ENCODE measurements around the gene IL23R.
"Not testable (repeated sequence)": the region's sequence is repeated elsewhere in the genome, so short reads cannot be mapped to it uniquely, and the experiment has no call there.

The IL23R gene

DNA sequence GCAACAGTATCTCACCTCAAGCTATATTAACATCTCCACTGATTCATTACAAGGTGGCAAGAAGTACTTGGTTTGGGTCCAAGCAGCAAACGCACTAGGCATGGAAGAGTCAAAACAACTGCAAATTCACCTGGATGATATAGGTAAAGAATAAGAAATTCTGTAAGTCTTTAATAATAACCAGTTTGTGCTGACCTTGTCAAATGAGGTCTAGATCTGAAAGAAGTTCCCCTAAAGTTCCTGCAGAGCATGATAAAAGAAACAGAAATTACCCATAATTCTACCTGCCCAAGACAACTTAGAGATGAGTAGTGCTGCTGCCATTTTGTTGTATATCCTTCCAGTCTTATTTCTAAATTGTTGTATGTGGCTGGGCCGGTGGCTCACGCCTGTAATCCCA, 34.5 kb downstream of the IL23R start:
- DNase-seq: no peak

DNA sequence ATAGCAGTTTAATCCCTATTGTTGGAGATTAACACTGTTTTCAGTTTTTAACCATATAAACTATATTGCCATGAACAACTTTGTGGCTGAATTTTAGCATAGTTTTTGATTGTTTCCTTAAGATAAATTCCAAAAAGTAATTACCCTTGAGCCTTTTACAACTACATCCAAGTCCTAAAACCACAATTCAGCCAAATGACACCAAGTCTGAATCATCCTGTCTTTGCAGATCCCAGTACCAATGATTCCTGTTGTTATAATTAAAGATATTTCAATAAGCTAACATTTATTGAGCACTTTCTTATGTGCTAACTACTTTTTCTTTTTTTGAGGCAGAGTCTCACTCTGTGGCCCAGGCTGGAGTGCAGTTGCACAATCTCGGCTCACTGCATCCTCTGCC, 35.6 kb downstream of the IL23R start:
- DNase-seq: no peak

DNA sequence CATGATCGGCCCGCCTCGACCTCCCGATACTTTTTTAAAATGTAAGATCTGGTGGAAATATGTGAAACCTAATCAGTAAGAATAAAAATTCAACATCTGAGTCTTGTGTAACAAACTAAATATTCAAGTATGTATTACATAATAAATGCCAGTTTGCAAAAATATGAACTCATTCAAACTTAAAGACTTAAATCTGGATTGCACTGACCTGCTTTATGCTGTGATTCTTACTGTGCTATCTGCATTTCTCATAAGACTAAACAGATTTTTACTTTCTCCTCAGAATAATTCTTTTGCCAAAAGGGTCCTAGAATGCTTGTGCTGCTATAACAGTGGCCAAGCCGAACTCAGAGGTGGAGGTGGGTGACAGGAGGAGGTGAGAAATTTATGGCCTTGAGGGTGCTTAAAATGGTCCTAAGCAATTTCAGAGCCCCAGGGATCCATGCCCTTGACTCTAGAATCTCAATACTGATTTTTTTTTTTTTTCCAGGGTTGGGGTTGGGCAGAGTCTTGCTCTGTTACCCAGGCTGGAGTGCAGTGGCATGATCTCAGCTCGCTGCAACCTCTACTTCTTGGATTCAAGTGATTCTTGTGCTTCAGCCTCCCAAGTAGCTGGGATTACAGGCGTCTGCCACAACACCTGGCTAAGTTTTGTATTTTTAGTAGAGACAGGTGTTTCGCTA, 38.2 kb downstream of the IL23R start:
- no peak for DNase-seq

DNA sequence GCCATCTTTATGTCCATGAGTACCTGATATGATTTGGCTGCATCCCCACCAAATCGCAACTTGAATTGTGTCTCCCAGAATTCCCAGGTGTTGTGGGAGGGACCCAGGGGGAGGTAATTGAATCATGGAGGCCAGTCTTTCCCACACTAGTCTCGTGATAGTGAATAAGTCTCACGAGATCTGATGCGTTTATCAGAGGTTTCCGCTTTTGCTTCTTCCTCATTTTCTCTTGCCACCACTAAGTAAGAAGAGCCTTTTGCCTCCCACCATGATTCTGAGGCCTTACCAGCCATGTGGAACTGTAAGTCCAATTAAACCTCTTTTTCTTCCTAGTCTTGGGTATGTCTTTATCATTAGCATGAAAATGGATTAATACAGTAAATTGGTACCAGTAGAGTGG, 41.1 kb downstream of the IL23R start:
- not testable (repeated sequence) for DNase-seq

DNA sequence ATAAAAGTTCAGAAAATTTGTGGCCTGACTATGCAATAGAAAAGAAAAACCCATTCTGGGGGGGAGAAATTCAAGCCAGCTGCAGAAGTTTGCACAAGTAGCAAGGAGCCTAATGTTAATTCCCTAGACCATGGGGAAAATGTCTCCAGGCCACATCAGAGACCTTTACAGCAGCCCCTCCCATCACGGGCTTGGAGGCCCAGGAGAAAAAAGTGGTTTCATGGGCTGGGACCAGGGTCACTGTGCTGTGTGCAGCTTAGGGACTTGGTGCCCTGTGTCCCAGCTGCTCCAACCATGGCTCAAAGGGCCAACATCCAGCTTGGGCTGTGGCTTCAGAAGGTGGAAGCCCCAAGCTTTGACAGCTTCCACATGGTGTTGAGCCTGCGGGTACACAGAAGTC, 42.0 kb downstream of the IL23R start:
- no peak for DNase-seq

DNA sequence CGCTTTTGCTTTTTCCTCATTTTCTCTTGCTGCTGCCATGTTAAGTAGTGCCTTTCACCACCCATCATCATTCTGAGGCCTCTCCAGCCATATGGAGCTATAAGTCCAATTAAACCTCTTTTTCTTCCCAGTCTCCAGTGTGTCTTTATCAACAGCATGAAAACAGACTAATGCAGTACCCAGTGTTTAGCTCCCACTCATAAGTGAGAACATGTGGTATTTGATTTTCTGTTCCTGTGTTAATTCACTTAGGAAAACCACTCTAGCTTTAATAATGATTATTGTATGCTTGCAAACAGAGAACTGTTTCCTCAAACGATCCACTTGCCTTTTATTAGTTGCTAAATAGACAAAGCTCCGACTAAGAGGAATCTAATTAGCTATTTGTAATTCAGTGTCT, 43.3 kb downstream of the IL23R start:
- no peak for DNase-seq

DNA sequence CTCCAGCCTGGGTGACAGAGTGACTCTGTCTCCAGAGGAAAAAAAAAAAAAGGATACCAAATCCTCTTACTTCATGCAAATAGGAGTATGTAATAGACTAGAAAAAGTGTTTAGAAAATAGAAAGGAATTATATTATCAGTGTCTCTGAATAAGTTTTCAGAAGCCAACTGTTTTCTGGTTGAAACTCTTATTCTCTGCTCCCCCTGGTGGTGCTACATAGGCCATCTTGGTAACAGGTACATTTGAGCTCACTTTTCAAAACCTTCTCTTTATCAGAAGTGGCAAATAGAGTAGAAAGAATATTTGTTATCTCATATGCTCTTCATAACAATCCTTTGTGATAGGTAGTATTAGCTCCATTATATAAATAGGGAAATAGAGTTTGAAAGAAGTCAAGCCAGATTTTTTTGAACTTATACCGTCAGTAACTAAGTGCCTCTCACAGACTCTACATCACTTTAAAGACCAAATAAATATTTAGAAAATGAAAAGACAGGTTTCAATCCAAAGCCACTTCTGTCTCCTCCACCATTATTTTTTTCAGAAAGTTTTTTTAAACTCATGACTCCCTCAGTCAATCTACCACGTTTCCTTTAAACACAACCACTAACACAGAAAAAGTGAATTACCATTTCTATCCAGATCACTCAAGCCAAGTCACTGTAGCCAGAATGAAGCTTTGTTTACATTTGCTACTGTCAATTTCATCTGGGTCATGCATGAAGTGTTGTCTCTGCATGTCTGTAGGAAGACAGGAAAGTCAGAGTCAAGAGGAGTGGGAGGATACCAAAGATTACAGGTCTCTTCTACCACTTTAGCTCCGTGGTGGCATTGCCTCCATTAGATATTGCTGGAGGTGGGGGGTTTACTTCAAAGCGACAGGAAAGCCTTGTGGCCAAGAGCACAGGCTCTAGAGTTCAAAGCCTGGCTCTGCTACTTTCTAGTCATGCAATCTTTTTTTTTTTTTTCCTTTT, 45.6 kb downstream of the IL23R start:
- DNase-seq: peak; percentile 27

DNA sequence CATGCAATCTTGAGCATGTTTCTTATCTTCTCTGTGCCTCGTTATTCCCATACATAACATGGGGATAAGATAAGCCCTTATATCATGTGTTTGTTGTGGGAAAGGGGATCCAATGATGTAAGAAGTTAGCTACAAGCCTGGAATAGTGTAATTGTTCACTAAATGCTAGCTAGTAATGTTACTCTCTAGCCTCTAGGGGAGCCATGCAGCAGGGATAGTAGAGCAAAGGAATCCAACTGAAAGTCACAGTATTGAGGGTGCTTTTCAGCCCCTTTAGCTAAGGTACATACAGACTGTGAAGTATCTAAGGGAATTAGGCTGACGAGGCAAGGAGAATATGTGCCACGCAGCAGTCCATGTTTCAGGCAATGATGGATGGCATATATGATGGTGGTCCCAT, 46.9 kb downstream of the IL23R start:
- DNase-seq: peak; percentile 3

DNA sequence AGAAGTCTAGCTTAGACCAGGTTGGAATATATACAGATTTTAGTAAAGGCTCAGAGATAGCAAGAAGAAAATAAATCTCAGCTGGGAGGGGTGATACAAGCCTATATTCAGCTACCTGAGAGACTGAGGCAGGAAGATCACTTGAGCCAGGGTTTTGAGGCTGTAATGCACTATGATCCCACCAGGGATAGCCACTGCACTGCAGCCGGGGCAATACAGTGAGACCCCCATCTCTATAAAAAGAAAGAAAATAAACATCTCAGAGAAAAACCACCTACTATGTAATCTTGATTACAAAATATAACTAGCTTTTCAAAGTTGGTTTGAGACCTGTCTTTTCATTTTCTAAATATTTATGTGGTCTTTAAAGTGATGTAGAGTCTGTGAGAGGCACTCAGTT, 47.7 kb downstream of the IL23R start:
- DNase-seq: no peak

DNA sequence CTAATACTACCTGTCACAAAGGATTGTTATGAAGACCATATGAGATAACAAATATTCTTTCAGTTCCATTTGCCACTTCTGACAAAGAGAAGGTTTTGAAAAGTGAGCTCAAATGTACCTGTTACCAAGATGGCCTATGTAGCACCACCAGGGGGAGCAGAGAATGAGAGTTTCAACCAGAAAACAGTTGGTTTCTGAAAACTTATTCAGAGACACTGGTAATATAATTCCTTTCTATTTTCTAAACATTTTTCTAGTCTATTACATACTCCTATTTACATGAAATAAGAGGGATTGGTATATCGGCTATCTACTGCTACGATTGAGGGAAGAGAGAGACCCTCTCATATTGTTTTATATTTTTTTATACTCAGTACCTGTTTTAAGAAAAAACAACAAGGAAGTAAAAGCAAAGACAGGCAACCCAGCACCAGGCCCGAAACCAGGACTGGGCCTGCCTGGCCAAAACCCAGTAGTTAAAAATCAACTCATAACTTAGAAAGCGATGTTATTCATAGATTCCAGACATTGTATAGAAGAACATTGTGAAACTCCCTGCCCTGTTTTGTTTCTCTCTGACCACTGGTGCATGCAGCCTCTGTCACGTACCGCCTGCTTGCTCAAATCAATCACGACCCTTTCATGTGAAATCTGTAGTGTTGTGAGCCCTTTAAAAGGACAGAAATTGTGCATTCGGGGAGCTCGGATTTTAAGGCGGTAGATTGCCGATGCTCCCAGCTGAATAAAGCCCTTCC, 48.3 kb downstream of the IL23R start:
- DNase-seq: peak; percentile 26

DNA sequence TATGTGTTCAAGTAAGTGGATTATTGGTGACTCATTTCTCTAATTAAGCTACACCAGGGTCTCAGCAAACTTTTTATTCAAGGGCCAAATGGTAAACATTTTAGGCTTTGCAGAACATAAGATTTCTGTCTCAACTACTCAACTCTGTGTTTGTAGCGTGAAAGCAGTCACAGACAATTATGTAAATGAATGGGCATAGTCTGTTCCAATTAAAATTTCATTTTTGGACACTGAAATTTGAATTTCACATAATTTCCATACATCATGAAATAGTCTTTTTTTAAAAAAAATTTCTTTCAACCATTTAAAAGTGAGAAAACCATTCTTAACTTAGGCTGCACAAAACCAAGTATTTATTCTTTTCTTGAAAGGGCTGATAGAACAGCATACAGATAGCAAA, 50.1 kb downstream of the IL23R start:
- DNase-seq: no peak

DNA sequence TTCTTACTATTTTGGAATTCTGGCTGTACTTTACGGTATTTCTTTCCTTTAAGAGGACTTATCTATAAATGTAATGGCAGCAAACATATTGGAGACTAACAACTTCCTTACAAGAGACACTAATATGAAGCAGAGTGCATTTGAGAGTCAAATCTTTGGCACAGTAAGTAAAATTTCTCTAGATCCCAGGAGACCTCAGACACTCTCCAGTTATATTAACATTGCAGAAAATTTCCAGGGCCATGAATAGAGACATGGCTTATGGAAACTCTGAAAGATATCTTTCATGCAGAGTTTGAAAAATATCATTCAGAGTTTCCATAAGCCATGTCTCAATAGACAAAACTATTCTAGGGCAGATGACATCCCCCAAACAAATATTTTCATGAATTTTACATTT, 51.2 kb downstream of the IL23R start:
- DNase-seq: no peak

DNA sequence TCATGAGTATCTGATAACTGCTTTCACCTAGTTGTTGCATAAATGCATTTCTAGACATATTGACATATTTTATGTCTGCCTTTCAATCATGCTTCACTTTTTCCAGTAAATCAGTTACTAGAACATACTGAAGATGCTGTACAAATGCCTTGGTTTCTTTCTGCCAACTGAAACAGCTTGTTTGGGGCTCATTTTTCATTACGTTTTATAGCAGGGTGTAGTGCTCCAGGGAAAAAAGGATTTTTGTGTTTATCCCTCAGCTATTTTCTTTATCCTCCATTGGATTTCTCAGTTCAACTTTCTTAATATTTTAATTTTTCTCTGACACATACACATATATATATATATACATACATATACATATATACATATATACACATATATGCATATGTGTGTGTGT, 51.7 kb downstream of the IL23R start:
- DNase-seq: no peak

DNA sequence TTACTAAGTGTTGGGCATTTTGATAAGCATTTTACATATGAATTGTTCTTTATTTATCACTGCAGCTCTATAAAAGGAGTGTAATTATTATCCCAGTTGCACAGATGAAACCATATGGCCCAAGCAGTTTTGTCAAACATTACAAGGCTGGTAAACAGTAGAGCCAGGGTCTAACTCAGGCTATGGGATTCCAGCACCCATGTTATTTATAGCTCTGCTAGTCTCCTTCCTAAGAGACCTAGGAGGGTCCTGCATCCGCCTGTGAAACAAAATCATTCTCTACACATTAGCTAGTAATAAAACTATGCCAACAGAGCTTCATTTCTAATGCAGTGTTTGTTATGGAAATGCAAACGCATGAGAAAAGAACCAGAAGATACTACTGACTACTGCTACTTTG, 58.6 kb downstream of the IL23R start:
- no peak for DNase-seq

DNA sequence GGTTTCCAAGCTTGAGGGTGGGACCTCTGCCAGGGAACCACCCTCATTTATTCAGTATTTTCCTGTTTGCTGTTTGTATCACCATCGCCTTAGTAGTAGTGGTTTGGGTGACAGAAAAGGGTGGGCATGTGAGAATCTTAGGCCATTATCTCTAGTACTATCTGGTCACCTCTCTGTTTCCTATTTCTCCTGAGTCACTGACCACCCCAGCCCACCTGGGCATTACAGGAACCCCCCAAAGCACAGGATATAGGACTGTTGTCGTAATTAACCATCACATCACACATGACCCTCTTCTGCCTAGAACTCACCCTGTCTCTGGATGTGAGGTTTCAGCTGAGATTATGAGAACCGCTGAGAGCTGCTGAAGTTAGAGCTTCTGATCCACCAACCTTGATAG, 60.4 kb downstream of the IL23R start:
- no peak for DNase-seq

DNA sequence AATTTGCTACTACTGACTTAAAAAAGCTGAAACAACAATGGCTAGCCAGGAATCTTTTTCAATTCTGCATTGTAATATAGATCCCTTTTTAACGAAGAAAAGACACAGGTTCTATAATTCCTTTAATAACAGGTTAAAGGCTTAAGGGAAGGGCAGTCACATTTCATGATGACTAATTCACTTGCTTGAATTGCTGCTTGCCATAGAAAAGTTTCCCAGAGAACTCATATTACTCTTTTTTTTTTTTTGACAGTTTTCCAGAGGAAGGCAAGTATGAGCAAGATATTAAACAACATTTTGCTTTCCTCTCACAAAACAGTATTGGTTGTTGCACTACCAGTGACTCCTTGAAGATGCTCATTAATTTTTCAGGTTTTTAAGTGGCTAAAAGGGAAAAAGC, 60.9 kb downstream of the IL23R start:
- DNase-seq: no peak

DNA sequence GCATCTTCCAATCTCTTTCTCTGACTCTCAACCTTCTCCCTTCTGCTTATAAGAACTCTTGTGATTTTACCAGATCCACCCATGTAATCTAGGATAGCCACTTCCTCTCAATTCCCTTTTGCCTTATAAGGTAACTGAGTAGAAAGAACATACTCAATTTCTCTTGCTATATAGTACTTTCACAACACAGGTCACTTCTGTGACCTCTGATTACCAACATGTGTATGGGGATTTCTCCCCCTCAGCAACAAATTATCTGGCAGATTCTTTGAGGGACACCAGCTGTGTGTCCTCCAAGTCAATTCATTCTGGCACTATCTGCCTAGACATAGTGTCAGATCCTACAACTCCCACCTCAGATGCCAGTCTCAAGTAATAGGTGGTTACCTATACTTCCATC, 62.5 kb downstream of the IL23R start:
- no peak for DNase-seq

DNA sequence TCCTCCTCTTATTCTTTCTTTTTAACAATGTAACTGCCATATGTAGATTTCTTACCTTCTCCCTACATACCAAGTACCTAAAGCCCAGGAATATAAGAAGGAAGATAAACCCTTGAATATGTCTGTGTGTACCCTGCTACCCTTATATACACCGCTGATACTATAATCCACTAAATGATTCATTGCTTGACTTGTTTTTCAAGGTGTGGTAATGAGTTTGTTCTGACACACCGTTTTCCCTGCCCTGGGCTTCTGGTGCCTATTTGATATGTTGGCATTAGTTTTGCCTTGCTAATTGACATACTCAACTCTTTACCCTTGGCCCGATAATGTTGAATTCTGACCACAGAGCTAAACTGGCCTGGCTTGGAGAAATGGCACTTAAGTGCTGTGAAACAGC, 64.3 kb downstream of the IL23R start:
- DNase-seq: no peak

DNA sequence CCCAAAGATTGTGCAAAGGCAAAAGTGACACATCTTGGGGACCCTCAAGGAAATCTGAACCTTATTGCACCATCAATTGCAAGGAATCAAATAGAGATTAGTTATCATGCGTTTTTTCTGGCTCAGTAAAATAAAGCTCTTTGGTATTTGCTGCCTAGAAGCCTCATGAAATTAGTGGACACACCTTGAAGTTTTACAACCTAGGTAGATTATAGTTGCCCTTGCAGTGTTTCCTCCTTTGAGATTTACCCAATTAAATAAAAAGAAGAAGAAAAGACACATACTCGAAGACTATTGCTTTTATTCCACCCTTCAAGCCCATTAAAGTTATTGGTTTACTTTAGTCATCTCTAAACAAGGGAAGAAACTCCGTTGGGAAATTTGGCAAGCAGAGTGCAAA, 70.0 kb downstream of the IL23R start:
- no peak for DNase-seq

DNA sequence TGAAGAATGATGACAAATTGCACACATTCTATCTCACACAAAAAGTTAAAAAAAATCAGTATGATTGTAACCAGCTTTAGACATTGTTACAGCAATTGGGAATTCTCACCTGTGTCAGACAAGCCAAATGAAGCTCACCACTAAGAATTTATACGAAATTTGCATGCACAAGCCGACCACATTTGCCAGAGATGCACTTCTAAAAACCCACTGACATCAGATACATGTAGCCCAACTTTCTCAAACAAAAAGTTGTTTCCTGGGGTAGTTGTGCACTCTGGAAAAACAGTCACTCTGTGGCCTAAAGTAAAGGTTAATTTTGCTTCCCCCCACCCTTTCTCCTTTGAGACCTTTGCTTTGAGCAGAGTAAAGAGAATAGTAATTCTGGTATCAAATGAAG, 73.5 kb downstream of the IL23R start:
- DNase-seq: no peak

DNA sequence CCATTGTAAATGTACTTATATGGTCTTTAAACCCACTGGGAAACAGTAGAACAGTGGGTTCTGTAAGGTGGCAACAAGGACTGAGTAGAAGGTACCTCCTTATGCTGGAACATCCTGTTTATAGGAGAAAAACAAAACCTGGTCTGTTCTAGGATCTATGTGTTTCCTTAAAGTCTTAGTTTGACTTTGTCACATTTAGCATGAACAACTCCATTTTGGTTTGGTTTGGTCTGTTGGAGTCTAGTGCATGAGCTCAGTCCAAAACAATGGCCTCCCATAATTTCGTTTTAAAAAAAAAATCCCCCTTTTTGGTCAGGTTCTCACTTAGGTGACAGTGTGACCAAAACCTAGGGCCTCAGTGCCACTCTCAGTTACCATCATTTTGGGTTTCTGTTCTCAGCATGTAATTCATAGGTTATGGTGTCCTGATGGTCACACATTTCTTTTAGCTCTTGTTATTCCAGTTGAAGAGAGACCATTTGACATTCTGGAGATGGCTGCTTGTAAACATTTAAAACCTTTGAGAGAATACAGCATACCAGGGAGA, 75.0 kb downstream of the IL23R start:
- no peak for DNase-seq

DNA sequence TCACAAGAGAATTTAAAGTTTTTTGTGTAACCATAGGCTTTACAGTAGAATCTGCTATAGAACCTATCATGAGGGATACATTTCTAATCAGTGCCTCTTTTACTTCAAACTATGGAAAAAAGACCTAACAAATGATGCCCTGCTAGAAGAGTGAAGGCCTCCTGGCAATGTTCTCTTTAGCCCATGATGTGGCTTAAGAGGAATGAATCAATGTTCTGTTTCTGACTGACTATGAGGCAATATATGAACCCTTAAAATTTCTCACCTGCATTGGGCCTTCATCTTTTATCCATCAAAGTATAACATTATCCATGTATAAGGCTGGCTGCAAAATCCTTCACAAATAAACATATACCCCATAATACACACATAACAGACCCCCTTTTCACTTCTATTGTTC, 75.8 kb downstream of the IL23R start:
- no peak for DNase-seq

DNA sequence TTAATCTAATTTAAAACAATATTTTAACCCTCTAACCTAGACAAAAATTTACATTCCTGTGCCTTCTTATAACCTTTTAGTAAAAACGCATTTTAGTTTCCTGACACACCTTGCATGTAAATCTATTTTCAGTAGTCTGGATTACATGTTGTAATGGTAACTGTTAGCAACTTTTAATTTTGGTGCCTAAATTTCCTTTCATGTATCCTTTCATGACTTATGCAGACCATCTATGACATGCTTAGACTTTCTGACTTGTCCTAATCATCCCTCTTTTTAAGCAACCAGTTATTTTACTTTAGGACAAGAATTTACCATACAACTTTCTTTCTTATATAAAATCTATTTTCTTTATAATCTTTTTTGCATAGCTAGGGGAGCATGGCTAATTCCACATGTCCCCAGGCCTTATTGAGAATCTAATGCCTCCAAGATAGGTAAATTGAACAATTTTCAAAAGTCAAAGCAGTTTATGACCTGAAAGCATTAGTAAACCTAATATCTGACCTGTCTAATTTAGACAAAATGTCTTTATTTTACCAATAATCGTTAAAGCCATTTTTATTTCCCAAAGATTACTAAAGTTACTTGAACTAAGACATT, 83.9 kb downstream of the IL23R start:
- no peak for DNase-seq
